Retinal pigment epithelial cell (primary cell): Measurements from ENCODE around the gene LIG1.

Experiments
- DNase-seq: peaks from one replicate; pipeline ENCODE4 v3.0.0-alpha.2; 2010; ENCODE audit warnings: low read depth
- H3K4me3 ChIP-seq: 2 replicates; pipeline ENCODE4 v1.5.1; 2011; ENCODE audit warnings: mild to moderate bottlenecking, low read length, control low read depth, moderate library complexity
- CTCF ChIP-seq: conservative IDR thresholded peaks from 2 replicates; pipeline ENCODE4 v1.5.1; 2011; ENCODE audit warnings: low read depth, low read length, control low read depth, inconsistent platforms

The LIG1 gene

GRCh38 chr19:48181505-48181904 lies 11.4 kb upstream of the LIG1 start:
- DNase-seq, result no peak
- no peak for TF ChIP-seq CTCF
- no peak overlapping the region for H3K4me3 ChIP-seq

GRCh38 chr19:48176226-48176625 lies 6.1 kb upstream of the LIG1 start:
- no peak for DNase-seq
- no peak for TF ChIP-seq CTCF
- H3K4me3 ChIP-seq, result no peak overlapping the region

GRCh38 chr19:48175578-48175977 lies 5.4 kb upstream of the LIG1 start:
- TF ChIP-seq CTCF, result no peak
- H3K4me3 ChIP-seq, result no peak overlapping the region
- DNase-seq, result no peak

- no peak overlapping the region for H3K4me3 ChIP-seq
- DNase-seq, result no peak
- no peak for TF ChIP-seq CTCF
Observed at GRCh38 chr19:48174445-48175030, 4.4 kb upstream of the LIG1 start.

GRCh38 chr19:48171710-48172109 lies 1.6 kb upstream of the LIG1 start:
- H3K4me3 ChIP-seq, result no peak overlapping the region
- no peak for DNase-seq
- no peak for TF ChIP-seq CTCF

GRCh38 chr19:48170817-48171347 lies 738 bp upstream of the LIG1 start:
- DNase-seq, result no peak
- H3K4me3 ChIP-seq, result peak overlapping the region; percentile 84
- no peak for TF ChIP-seq CTCF

GRCh38 chr19:48169578-48169938 lies 586 bp downstream of the LIG1 start:
- H3K4me3 ChIP-seq, result peak overlapping the region; percentile 84
- no peak for TF ChIP-seq CTCF
- no peak for DNase-seq
